WTC11 (cell line): ENCODE data around the gene SLIT1. TPM values are rescaled to one million over a fixed set of nuclear protein-coding genes. Genes with fewer than 3 reads are reported as not detected.

ENCODE experiments used
- ATAC-seq: fragments of 200-7000 bp; cut with Tn5 transposase; 2 replicates; pipeline ENCODE4 v1.10.0; 2021; ENCODE audit warnings: mild to moderate bottlenecking, moderate library complexity
- CTCF ChIA-PET: fragments of 300-600 bp; sonication (Branson Sonifier 250); formaldehyde crosslinking; loops from one replicate; lab custom pipeline; 2021; ENCODE audit warnings: antibody characterized with exemption; lab: Charles Lee
- POLR2A ChIA-PET: fragments of 350-600 bp; sonication (Branson Sonifier 250); formaldehyde crosslinking; loops from one replicate; lab custom pipeline; 2021; ENCODE audit warnings: antibody characterized with exemption; lab: Charles Lee
- DNase-seq: peaks from one replicate; pipeline ENCODE4 v3.0.0; 2021; ENCODE audit warnings: low spot score
- H3K27ac Mint-ChIP-seq: 2 replicates; pipeline ENCODE4 v1.8.0; 2021; ENCODE audit warnings: mixed read lengths
- H3K27me3 Mint-ChIP-seq: 2 replicates; pipeline ENCODE4 v1.8.0; 2021; ENCODE audit warnings: low read depth, mild to moderate bottlenecking, moderate library complexity, mixed read lengths
- H3K36me3 Mint-ChIP-seq: 2 replicates; pipeline ENCODE4 v1.8.0; 2021; ENCODE audit warnings: mixed read lengths
- H3K4me1 Mint-ChIP-seq: 2 replicates; pipeline ENCODE4 v1.8.0; 2022; ENCODE audit warnings: mixed read lengths
- H3K4me3 Mint-ChIP-seq: 2 replicates; pipeline ENCODE4 v1.8.0; 2021; ENCODE audit warnings: mild to moderate bottlenecking, moderate library complexity, mixed read lengths
- H3K9me3 Mint-ChIP-seq: 2 replicates; pipeline ENCODE4 v1.8.0; 2021; ENCODE audit warnings: mixed read lengths
- ATF1 ChIP-seq: sonication (generic); formaldehyde crosslinking; IDR thresholded peaks from 2 replicates; pipeline ENCODE4 v1.8.1; 2023; ENCODE audit warnings: mild to moderate bottlenecking, moderate library complexity, missing genetic modification reagents
- CBFB ChIP-seq: sonication (generic); formaldehyde crosslinking; IDR thresholded peaks from 2 replicates; pipeline ENCODE4 v1.8.1; 2022; ENCODE audit warnings: mild to moderate bottlenecking, low read depth, missing genetic modification reagents
- CREB1 ChIP-seq: sonication (generic); formaldehyde crosslinking; IDR thresholded peaks from 2 replicates; pipeline ENCODE4 v1.8.0; 2023; ENCODE audit warnings: mild to moderate bottlenecking, missing genetic modification reagents
- CREM ChIP-seq: sonication (generic); formaldehyde crosslinking; IDR thresholded peaks from 2 replicates; pipeline ENCODE4 v1.8.1; 2022; ENCODE audit warnings: mild to moderate bottlenecking, missing genetic modification reagents, moderate library complexity
- ELF4 ChIP-seq: sonication (generic); formaldehyde crosslinking; IDR thresholded peaks from 2 replicates; pipeline ENCODE4 v1.8.1; 2022; ENCODE audit warnings: low read depth, mild to moderate bottlenecking, moderate library complexity, missing genetic modification reagents
- FOXK1 ChIP-seq: sonication (generic); formaldehyde crosslinking; IDR thresholded peaks from 2 replicates; pipeline ENCODE4 v1.8.0; 2022; ENCODE audit warnings: mild to moderate bottlenecking, moderate library complexity, missing genetic modification reagents
- GABPB1 ChIP-seq: sonication (generic); formaldehyde crosslinking; IDR thresholded peaks from 2 replicates; pipeline ENCODE4 v1.8.1; 2023; ENCODE audit warnings: mild to moderate bottlenecking, missing genetic modification reagents
- NFYB ChIP-seq: sonication (generic); formaldehyde crosslinking; conservative IDR thresholded peaks from 2 replicates; pipeline ENCODE4 v1.8.0; 2022; ENCODE audit warnings: low read depth, missing genetic modification reagents
- RELA ChIP-seq: sonication (generic); formaldehyde crosslinking; IDR thresholded peaks from 2 replicates; pipeline ENCODE4 v1.8.1; 2022; ENCODE audit warnings: missing genetic modification reagents, mild to moderate bottlenecking, borderline replicate concordance
- TEAD4 ChIP-seq: sonication (generic); formaldehyde crosslinking; IDR thresholded peaks from 2 replicates; pipeline ENCODE4 v1.8.0; 2022; ENCODE audit warnings: mild to moderate bottlenecking, missing genetic modification reagents
- ZNF121 ChIP-seq: sonication (generic); formaldehyde crosslinking; IDR thresholded peaks from 2 replicates; pipeline ENCODE4 v1.8.0; 2023; ENCODE audit warnings: missing genetic modification reagents
- ZNF317 ChIP-seq: sonication (generic); formaldehyde crosslinking; IDR thresholded peaks from 2 replicates; pipeline ENCODE4 v1.8.1; 2023; ENCODE audit warnings: low read depth, mild to moderate bottlenecking, moderate library complexity, missing genetic modification reagents, borderline replicate concordance
- ZNF423 ChIP-seq: fragments of 250-450 bp; sonication (Bioruptor Pico); IDR thresholded peaks from 2 replicates; pipeline ENCODE4 v2.1.2; 2022; ENCODE audit warnings: mild to moderate bottlenecking, moderate library complexity
- ZNF671 ChIP-seq: fragments of 250-450 bp; sonication (Bioruptor Pico); IDR thresholded peaks from 2 replicates; pipeline ENCODE4 v1.8.0; 2021; ENCODE audit warnings: mild to moderate bottlenecking
- total RNA-seq: library from RNA; stranded (reverse); gene quantifications from 3 replicates; pipeline ENCODE4 v1.2.3, GENCODE V29; 2021
- TF ChIP-seq, protein P1 (sequence below): fragments of 250-450 bp; sonication (Bioruptor Pico); IDR thresholded peaks from 2 replicates; pipeline ENCODE4 v1.9.0; 2021; ENCODE audit warnings: moderate library complexity, mild to moderate bottlenecking, inconsistent platforms, borderline replicate concordance
- TF ChIP-seq, protein P2 (sequence below): fragments of 200-600 bp; IDR thresholded peaks from 2 replicates; pipeline ENCODE4 v1.8.0; 2022; ENCODE audit warnings: antibody characterized with exemption
- TF ChIP-seq, protein P3 (sequence below): sonication (generic); formaldehyde crosslinking; IDR thresholded peaks from 2 replicates; pipeline ENCODE4 v1.8.1; 2022; ENCODE audit warnings: mild to moderate bottlenecking, moderate library complexity, missing genetic modification reagents
- TF ChIP-seq, protein P4 (sequence below): fragments of 250-450 bp; sonication (Bioruptor Pico); conservative IDR thresholded peaks from 2 replicates; pipeline ENCODE4 v1.9.0; 2021; ENCODE audit warnings: mild to moderate bottlenecking
- TF ChIP-seq, protein P5 (sequence below): sonication (generic); formaldehyde crosslinking; IDR thresholded peaks from 2 replicates; pipeline ENCODE4 v1.8.0; 2022; ENCODE audit warnings: mild to moderate bottlenecking, missing genetic modification reagents
- TF ChIP-seq, protein P6 (sequence below): fragments of 250-450 bp; sonication (Bioruptor Pico); IDR thresholded peaks from 2 replicates; pipeline ENCODE4 v1.9.0; 2021; ENCODE audit warnings: mild to moderate bottlenecking
- TF ChIP-seq, protein P7 (sequence below): sonication (generic); formaldehyde crosslinking; IDR thresholded peaks from 2 replicates; pipeline ENCODE4 v1.8.1; 2023; ENCODE audit warnings: mild to moderate bottlenecking, missing genetic modification reagents, borderline replicate concordance

Gene SLIT1
- total RNA-seq, 1 experiment from 2014 or later: 1.6 TPM

DNA sequence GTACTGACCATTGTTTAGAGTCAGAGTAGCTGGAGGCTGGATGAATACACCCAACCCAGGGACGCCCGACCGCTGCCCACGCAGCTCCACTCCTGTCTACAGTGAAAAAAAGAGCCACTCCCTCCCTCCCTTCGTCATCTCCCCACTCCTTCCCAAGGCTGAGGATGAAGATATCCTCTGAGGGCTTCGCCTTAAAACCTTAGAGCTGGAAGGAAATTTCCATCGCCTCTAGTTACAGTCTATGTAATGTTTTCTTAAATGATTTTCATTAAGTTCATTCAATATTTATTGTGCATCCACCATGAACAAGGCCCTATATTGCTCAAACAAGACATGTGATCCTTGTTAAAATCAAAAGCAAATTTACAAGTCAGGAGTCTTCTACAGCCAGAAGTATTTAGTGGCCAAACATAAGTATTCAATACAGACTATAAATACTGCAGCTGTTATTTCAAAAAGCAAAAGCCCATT is 11.3 kb upstream of the SLIT1 start:
- Mint-ChIP-seq H3K9me3 (no peaks in the 10 kb centered on the region), H3K27me3 (peaks cover 15% of the 10 kb centered on the region)
- TF ChIP-seq NFYB (CRISPR knock-in tag) (no peak), RELA (CRISPR knock-in tag) (no peak)
- TF ChIP-seq, all 79 proteins: peak for 0
- peak overlapping the region; percentile 77 for H3K4me3 Mint-ChIP-seq
- no peaks in the 10 kb centered on the region for H3K36me3 Mint-ChIP-seq
- no peak for ATAC-seq
- POLR2A ChIA-PET: no interaction called here
- CTCF ChIA-PET: interaction anchor here (0.6 to 10.5 kb wide), 43 partner anchors 10 to 588 kb away, joined by 3 to 123 read pairs (median 6); partner anchors contain the start of genes FRAT1, RRP12 and SLIT1
- peaks cover 13% of the 10 kb centered on the region for H3K4me1 Mint-ChIP-seq
- no peak overlapping the region for H3K27ac Mint-ChIP-seq
- no peak for DNase-seq

DNA sequence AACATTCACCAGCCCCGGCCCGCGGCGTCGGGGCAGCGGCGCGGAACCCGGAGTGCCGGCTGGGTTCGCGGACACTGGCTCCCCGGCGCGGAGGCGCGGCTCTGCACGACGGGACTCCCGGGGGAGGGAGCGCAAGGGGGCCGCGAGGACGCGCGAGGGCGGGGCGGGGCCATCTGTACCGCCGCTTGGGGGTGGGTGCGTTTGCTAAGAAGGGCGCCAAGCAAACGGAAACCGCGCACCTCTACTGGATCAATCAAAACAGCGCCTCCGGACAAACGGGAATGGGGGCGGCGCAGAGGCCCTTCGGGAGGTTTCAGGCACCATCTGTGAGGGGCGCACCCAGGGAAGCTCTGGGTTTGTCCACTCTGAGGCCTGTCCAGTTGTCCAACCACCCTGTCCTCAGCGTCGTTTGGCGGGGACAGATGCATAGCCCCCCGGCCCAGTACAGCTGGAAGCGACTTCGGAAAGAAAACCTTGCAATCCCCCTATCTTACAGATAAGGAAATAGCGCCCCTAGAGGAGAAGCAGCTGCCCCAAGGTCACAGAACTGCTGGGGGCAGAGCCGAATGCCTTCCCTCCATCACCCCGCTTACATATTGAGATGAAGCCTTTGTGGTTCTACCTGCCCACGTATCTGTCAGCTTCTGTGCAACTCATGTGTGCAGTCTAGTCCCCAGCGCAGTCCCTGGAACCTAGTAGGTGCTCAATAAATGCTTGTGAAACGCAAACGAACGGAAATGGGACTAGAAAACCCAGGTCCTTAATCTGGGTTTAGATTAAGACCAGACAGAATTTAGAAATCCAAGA is 10.7 kb upstream of the SLIT1 start:
- peak; percentile 91 for ATAC-seq
- CTCF ChIA-PET: interaction anchor here (0.6 to 10.5 kb wide), 43 partner anchors 11 to 588 kb away, joined by 3 to 123 read pairs (median 6); partner anchors contain the start of genes FRAT1, RRP12 and SLIT1
- H3K27ac Mint-ChIP-seq: no peak overlapping the region
- H3K4me1 Mint-ChIP-seq: peaks cover 13% of the 10 kb centered on the region
- no peaks in the 10 kb centered on the region for H3K36me3 Mint-ChIP-seq
- no peaks in the 10 kb centered on the region for H3K9me3 Mint-ChIP-seq
- H3K4me3 Mint-ChIP-seq: peak overlapping the region; percentile 77
- peaks cover 15% of the 10 kb centered on the region for H3K27me3 Mint-ChIP-seq
- POLR2A ChIA-PET: no interaction called here
- DNase-seq: peak; percentile 78
- TF ChIP-seq, protein P1, sequence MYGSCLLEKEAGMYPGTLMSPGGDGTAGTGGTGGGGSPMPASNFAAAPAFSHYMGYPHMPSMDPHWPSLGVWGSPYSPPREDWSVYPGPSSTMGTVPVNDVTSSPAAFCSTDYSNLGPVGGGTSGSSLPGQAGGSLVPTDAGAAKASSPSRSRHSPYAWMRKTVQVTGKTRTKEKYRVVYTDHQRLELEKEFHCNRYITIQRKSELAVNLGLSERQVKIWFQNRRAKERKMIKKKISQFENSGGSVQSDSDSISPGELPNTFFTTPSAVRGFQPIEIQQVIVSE: no peak
- TF ChIP-seq NFYB (CRISPR knock-in tag): no peak
- no peak for TF ChIP-seq ELF4 (CRISPR knock-in tag)
- TF ChIP-seq TEAD4 (CRISPR knock-in tag): no peak
- TF ChIP-seq ZNF317: no peak
- TF ChIP-seq ZNF671: no peak
- no peak for TF ChIP-seq ATF1 (CRISPR knock-in tag)
- no peak for TF ChIP-seq CBFB (CRISPR knock-in tag)
- TF ChIP-seq, protein P2, sequence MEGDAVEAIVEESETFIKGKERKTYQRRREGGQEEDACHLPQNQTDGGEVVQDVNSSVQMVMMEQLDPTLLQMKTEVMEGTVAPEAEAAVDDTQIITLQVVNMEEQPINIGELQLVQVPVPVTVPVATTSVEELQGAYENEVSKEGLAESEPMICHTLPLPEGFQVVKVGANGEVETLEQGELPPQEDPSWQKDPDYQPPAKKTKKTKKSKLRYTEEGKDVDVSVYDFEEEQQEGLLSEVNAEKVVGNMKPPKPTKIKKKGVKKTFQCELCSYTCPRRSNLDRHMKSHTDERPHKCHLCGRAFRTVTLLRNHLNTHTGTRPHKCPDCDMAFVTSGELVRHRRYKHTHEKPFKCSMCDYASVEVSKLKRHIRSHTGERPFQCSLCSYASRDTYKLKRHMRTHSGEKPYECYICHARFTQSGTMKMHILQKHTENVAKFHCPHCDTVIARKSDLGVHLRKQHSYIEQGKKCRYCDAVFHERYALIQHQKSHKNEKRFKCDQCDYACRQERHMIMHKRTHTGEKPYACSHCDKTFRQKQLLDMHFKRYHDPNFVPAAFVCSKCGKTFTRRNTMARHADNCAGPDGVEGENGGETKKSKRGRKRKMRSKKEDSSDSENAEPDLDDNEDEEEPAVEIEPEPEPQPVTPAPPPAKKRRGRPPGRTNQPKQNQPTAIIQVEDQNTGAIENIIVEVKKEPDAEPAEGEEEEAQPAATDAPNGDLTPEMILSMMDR: peak; percentile 76
- no peak for TF ChIP-seq CREB1 (CRISPR knock-in tag)
- peak; percentile 58; the same call in 1 of the 2 replicates for TF ChIP-seq ZNF423
- TF ChIP-seq, protein P3, sequence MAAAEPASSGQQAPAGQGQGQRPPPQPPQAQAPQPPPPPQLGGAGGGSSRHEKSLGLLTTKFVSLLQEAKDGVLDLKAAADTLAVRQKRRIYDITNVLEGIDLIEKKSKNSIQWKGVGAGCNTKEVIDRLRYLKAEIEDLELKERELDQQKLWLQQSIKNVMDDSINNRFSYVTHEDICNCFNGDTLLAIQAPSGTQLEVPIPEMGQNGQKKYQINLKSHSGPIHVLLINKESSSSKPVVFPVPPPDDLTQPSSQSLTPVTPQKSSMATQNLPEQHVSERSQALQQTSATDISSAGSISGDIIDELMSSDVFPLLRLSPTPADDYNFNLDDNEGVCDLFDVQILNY (CRISPR knock-in tag): no peak
- TF ChIP-seq, protein P4, sequence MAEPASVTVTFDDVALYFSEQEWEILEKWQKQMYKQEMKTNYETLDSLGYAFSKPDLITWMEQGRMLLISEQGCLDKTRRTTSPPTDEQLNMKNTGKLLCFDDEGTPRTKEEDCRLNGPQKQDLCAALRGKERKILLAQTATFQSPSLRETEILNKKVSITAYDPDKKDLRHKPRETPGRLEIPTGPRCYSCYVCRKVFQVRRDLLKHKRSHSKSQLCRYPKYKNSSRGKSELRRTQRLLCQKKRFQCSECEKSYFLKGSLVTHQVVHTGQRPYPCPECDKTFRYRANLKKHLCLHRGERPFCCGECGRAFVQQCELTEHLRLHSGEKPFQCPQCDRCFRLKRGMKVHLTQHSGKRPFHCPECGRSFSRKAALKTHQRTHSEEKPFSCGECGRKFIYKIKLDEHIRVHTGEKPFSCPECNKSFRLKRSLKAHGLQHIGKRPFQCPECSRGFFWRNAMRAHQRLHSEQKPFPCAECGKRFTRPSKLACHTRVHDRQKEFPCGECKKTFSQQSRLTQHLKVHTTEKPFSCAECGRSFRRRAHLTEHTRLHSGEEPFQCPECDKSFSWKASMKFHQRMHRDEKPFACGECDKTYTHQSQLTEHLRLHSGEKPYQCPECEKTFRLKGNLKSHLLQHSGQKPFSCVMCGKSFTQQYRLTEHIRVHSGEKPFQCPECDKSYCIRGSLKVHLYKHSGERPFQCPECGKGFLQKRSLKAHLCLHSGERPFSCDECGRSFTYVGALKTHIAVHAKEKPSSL: no peak
- no peak for TF ChIP-seq GABPB1 (CRISPR knock-in tag)
- TF ChIP-seq, protein P5, sequence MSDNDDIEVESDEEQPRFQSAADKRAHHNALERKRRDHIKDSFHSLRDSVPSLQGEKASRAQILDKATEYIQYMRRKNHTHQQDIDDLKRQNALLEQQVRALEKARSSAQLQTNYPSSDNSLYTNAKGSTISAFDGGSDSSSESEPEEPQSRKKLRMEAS (CRISPR knock-in tag): no peak
- no peak for TF ChIP-seq CREM
- TF ChIP-seq, protein P6, sequence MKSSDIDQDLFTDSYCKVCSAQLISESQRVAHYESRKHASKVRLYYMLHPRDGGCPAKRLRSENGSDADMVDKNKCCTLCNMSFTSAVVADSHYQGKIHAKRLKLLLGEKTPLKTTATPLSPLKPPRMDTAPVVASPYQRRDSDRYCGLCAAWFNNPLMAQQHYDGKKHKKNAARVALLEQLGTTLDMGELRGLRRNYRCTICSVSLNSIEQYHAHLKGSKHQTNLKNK (CRISPR knock-in tag): no peak
- TF ChIP-seq, protein P7, sequence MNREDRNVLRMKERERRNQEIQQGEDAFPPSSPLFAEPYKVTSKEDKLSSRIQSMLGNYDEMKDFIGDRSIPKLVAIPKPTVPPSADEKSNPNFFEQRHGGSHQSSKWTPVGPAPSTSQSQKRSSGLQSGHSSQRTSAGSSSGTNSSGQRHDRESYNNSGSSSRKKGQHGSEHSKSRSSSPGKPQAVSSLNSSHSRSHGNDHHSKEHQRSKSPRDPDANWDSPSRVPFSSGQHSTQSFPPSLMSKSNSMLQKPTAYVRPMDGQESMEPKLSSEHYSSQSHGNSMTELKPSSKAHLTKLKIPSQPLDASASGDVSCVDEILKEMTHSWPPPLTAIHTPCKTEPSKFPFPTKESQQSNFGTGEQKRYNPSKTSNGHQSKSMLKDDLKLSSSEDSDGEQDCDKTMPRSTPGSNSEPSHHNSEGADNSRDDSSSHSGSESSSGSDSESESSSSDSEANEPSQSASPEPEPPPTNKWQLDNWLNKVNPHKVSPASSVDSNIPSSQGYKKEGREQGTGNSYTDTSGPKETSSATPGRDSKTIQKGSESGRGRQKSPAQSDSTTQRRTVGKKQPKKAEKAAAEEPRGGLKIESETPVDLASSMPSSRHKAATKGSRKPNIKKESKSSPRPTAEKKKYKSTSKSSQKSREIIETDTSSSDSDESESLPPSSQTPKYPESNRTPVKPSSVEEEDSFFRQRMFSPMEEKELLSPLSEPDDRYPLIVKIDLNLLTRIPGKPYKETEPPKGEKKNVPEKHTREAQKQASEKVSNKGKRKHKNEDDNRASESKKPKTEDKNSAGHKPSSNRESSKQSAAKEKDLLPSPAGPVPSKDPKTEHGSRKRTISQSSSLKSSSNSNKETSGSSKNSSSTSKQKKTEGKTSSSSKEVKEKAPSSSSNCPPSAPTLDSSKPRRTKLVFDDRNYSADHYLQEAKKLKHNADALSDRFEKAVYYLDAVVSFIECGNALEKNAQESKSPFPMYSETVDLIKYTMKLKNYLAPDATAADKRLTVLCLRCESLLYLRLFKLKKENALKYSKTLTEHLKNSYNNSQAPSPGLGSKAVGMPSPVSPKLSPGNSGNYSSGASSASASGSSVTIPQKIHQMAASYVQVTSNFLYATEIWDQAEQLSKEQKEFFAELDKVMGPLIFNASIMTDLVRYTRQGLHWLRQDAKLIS: no peak
- TF ChIP-seq ZNF121 (CRISPR knock-in tag): no peak
- TF ChIP-seq FOXK1 (CRISPR knock-in tag): no peak
